Body of pancreas (tissue), 4 donors: ENCODE measurements around the gene SCIN.

Experiments used
- CTCF ChIP-seq, 7 experiments: fragments of 450-650 bp in 4 of 7; fragments of 200-600 bp in 3 of 7; sonication (generic) in 3 of 7; IDR thresholded peaks; one replicate each; pipeline ENCODE4 v1.5.1; 2016 to 2019; ENCODE audit warnings: antibody characterized with exemption in 7 of 7
- POLR2A ChIP-seq, 3 donors: fragments of 450-650 bp; IDR thresholded peaks; one replicate each; pipeline ENCODE4 v1.6.1; 2016; ENCODE audit warnings: antibody characterized with exemption in 3 of 3, mild to moderate bottlenecking in 2 of 3

- TF ChIP-seq CTCF (IDR thresholded peaks at IDR 0.05) (no peak), POLR2A (IDR thresholded peaks at IDR 0.05) (no peak)
Measured at GRCh38 chr7:12583176-12583575, 12.7 kb downstream of the SCIN start.
